ES-I3 (cell line): ENCODE data around the gene PLCH1.

Experiments
- H3K36me3 ChIP-seq: 2 replicates; pipeline ENCODE4 v1.6.1; 2013; ENCODE audit warnings: mild to moderate bottlenecking, low read length, control low read depth, moderate library complexity; ENCODE audit not compliant: insufficient read depth
- H3K4me1 ChIP-seq: 2 replicates; pipeline ENCODE4 v1.6.1; 2013; ENCODE audit warnings: mild to moderate bottlenecking, control low read depth, low read length; ENCODE audit not compliant: insufficient read depth
- H3K9ac ChIP-seq: 2 replicates; pipeline ENCODE4 v1.6.1; 2013; ENCODE audit warnings: low read depth, mild to moderate bottlenecking, low read length, moderate library complexity
- H3K9me3 ChIP-seq: 2 replicates; pipeline ENCODE4 v1.6.1; 2013; ENCODE audit warnings: mild to moderate bottlenecking, low read length, moderate library complexity; ENCODE audit not compliant: control insufficient read depth, insufficient read depth

Gene PLCH1

GRCh38 chr3:155560594-155560993 is 184.3 kb downstream of the PLCH1 start:
- Histone ChIP-seq H3K9ac (no peak overlapping the region), H3K9me3 (no peaks in the 10 kb centered on the region), H3K36me3 (no peaks in the 10 kb centered on the region), H3K4me1 (no peaks in the 10 kb centered on the region)

- peaks cover 3% of the 10 kb centered on the region; the same call in 1 of the 2 replicates for H3K4me1 ChIP-seq
- H3K9me3 ChIP-seq, result no peaks in the 10 kb centered on the region
- no peaks in the 10 kb centered on the region for H3K36me3 ChIP-seq
- no peak overlapping the region for H3K9ac ChIP-seq
These were observed 184.7 kb downstream of the PLCH1 start for GRCh38 chr3:155560135-155560534.

- Histone ChIP-seq H3K9ac (no peak overlapping the region), H3K4me1 (peaks cover 6% of the 10 kb centered on the region), H3K9me3 (no peaks in the 10 kb centered on the region), H3K36me3 (no peaks in the 10 kb centered on the region)
These were observed 188.3 kb downstream of the PLCH1 start for GRCh38 chr3:155556531-155556930.

DNA sequence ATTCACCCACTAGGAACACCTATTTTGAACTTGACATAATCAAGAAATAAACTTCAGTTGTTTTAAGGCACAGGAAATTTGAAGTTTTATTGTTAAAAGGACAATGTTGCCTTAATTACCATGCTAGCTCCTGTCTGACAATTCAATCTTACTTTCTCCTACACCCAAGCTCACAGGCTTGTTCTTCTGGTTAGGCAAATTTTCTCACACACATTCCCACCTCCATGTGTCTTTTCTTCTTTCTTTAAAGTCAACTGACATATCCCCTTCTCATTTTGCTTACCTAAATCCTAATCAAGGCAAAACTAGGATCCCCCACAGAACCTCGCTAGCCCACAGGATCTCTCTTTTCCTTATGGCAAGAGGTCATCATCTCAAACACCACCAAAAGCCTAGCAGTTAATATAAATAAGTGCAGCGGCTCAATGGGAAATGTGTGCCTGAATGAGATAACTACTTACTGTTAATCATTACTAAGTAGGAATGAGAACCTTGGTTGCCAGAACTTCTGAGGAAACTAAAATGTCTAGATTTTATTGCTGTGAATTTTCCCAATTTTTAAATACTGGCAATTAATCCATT is 189.3 kb downstream of the PLCH1 start:
- Histone ChIP-seq H3K9ac (no peak overlapping the region), H3K36me3 (no peaks in the 10 kb centered on the region), H3K9me3 (no peaks in the 10 kb centered on the region), H3K4me1 (peaks cover 6% of the 10 kb centered on the region)

DNA sequence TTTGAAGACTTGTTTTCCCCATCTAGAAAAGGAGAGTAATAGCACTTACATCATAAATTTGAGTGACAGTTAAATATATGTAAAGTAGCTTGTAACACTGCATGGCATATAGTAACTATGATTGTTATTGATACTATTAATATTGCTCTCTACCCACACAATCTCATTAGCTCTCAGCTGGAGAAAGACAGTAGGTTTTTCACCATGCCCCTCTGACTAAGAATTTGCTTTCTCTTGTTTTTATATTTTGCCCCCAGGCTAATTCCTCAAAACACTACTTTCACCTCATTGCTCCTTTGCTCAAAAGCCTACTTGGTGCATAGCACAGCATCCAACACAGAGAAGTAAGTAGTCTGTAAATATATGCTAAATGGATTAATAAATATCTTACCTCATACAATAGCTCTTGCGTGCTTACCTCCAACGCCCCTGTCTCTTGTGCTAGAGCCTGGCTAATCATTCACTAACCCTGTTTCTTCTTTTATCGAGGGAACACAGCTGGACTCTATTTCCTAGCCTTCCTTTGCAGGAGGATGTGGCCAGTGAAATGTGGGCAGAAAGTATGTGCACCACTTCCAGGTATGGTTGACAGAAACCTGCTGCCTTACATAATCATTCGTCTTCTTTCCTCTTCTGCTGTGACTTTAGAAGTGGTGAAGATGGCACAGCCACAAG is 190.0 kb downstream of the PLCH1 start:
- H3K4me1 ChIP-seq, result peaks cover 6% of the 10 kb centered on the region
- no peaks in the 10 kb centered on the region for H3K9me3 ChIP-seq
- no peak overlapping the region for H3K9ac ChIP-seq

GRCh38 chr3:155553780-155554179 is 191.1 kb downstream of the PLCH1 start:
- no peaks in the 10 kb centered on the region for H3K36me3 ChIP-seq
- H3K9ac ChIP-seq, result no peak overlapping the region
- peaks cover 6% of the 10 kb centered on the region for H3K4me1 ChIP-seq
- no peaks in the 10 kb centered on the region for H3K9me3 ChIP-seq

More for the DNA sequence above, 190.0 kb downstream of the PLCH1 start:
- H3K36me3 ChIP-seq, result no peaks in the 10 kb centered on the region

DNA sequence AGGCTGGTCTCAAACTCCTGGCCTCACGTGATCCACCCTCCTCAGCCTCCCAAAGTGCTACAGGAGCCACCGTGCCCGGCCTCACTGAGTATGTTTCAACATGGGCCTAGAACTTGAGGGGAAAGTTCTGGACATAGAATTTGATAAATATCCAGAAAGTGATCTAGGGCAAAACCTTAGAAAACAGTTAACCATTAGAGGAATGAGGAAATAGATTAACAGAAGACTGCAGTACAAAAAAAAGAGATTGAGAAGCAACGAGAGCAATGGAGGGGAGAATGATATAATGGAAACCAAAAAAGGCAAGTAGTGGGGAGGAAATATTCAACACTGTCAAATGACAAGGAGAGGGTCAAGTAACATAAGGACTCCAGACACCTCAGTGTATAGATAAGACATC is 191.5 kb downstream of the PLCH1 start:
- no peaks in the 10 kb centered on the region for H3K9me3 ChIP-seq
- no peak overlapping the region for H3K9ac ChIP-seq
- H3K36me3 ChIP-seq, result no peaks in the 10 kb centered on the region
- H3K4me1 ChIP-seq, result peaks cover 6% of the 10 kb centered on the region

- Histone ChIP-seq H3K9me3 (no peaks in the 10 kb centered on the region), H3K9ac (no peak overlapping the region), H3K4me1 (peaks cover 6% of the 10 kb centered on the region), H3K36me3 (no peaks in the 10 kb centered on the region)
These were observed 194.5 kb downstream of the PLCH1 start for GRCh38 chr3:155550391-155550790.

- H3K4me1 ChIP-seq, result no peaks in the 10 kb centered on the region
- no peaks in the 10 kb centered on the region for H3K9me3 ChIP-seq
- H3K9ac ChIP-seq, result no peak overlapping the region
- H3K36me3 ChIP-seq, result no peaks in the 10 kb centered on the region
These were observed 195.8 kb downstream of the PLCH1 start for GRCh38 chr3:155549087-155549486.

GRCh38 chr3:155548195-155548594 is 196.7 kb downstream of the PLCH1 start:
- Histone ChIP-seq H3K4me1 (no peaks in the 10 kb centered on the region), H3K36me3 (no peaks in the 10 kb centered on the region), H3K9ac (no peak overlapping the region), H3K9me3 (no peaks in the 10 kb centered on the region)

GRCh38 chr3:155535098-155535497 is 209.8 kb downstream of the PLCH1 start:
- H3K9me3 ChIP-seq, result peaks cover 4% of the 10 kb centered on the region
- no peak overlapping the region for H3K9ac ChIP-seq
- no peaks in the 10 kb centered on the region for H3K36me3 ChIP-seq
- no peaks in the 10 kb centered on the region for H3K4me1 ChIP-seq

GRCh38 chr3:155528579-155528978 is 216.3 kb downstream of the PLCH1 start:
- H3K36me3 ChIP-seq, result no peaks in the 10 kb centered on the region
- H3K9ac ChIP-seq, result no peak overlapping the region
- no peaks in the 10 kb centered on the region; the same call in 1 of the 2 replicates for H3K9me3 ChIP-seq
- H3K4me1 ChIP-seq, result 0 out of 2 replicates have a peak, but pooled peaks cover 4% of the 10 kb centered on the region

DNA sequence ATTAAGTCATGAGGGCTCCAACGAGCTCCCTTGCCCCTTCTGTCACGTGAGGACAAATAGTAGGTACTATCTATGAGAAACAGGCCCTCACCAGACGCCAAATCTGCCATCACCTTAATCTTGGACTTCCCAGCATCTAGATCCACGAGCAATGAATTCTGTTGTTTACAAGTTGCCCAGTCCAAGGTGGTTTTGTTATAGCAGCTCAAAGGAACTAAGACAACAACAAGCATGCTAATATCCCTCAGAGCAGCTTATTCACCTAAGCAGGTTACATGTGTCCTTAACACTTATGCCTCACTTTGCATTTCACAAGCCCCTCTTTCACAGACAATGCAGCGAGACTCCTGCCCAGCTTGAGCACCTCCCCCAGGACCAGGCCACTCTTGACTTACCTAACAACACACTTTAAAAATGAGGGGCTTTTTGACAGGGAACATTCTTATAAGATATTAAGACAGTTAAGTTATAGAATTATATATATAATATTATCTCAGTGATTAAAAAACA is 219.5 kb downstream of the PLCH1 start:
- Histone ChIP-seq H3K4me1 (0 out of 2 replicates have a peak, but pooled peaks cover 4% of the 10 kb centered on the region), H3K9ac (no peak overlapping the region), H3K36me3 (no peaks in the 10 kb centered on the region), H3K9me3 (no peaks in the 10 kb centered on the region; the same call in 1 of the 2 replicates)

GRCh38 chr3:155520463-155520862 is 224.4 kb downstream of the PLCH1 start:
- Histone ChIP-seq H3K36me3 (no peaks in the 10 kb centered on the region), H3K9me3 (no peaks in the 10 kb centered on the region; the same call in 1 of the 2 replicates), H3K9ac (no peak overlapping the region), H3K4me1 (no peaks in the 10 kb centered on the region)

- no peaks in the 10 kb centered on the region for H3K9me3 ChIP-seq
- no peaks in the 10 kb centered on the region for H3K4me1 ChIP-seq
- no peak overlapping the region for H3K9ac ChIP-seq
- no peaks in the 10 kb centered on the region for H3K36me3 ChIP-seq
These were observed 225.8 kb downstream of the PLCH1 start for GRCh38 chr3:155519078-155519477.
